Activated CD4-positive, alpha-beta T cell treated with anti-CD3 and anti-CD28 coated beads, Interleukin-2, amount 10 ng/mL, durations not matched to agents 24 days and 14 days (primary cell): ENCODE results near the gene SLC16A1. TPM values are rescaled to one million over a fixed set of nuclear protein-coding genes. Genes with fewer than 3 reads are reported as not detected.
"Not testable (repeated sequence)": the region's sequence is repeated elsewhere in the genome, so short reads cannot be mapped to it uniquely, and the experiment has no call there.

ENCODE experiments used
- DNase-seq: peaks from one replicate; pipeline ENCODE4 v3.0.0; 2022
- H3K27ac Mint-ChIP-seq: one replicate; pipeline ENCODE4 v1.8.0; 2022; ENCODE audit warnings: mild to moderate bottlenecking, mixed read lengths
- H3K27me3 Mint-ChIP-seq: one replicate; pipeline ENCODE4 v1.8.0; 2022; ENCODE audit warnings: mixed read lengths
- H3K36me3 Mint-ChIP-seq: one replicate; pipeline ENCODE4 v1.8.0; 2022; ENCODE audit warnings: low read depth, mild to moderate bottlenecking, mixed read lengths
- H3K4me1 Mint-ChIP-seq: one replicate; pipeline ENCODE4 v1.8.0; 2021; ENCODE audit warnings: mixed read lengths
- H3K4me3 Mint-ChIP-seq: one replicate; pipeline ENCODE4 v1.8.0; 2022; ENCODE audit warnings: mild to moderate bottlenecking, moderate library complexity, mixed read lengths
- H3K9me3 Mint-ChIP-seq: one replicate; pipeline ENCODE4 v1.8.0; 2021; ENCODE audit warnings: mixed read lengths
- intact Hi-C: fragments of 100-400 bp; cut with micrococcal nuclease; formaldehyde crosslinking; loops from one replicate; pipeline ENCODE4 v1.15.1; 2023
- total RNA-seq: library from RNA; stranded (reverse); gene quantifications from 2 replicates; pipeline ENCODE4 v1.2.3, GENCODE V29; 2022

Gene SLC16A1
- total RNA-seq, 1 donor from 2014 or later: 79.7 TPM

GRCh38 chr1:112982853-112983536 lies 27.0 kb upstream of the SLC16A1 start:
- H3K9me3 Mint-ChIP-seq: no peaks in the 10 kb centered on the region
- DNase-seq: no peak
- intact Hi-C loops: no loop called here
- H3K4me1 Mint-ChIP-seq: no peaks in the 10 kb centered on the region
- no peak overlapping the region for H3K27ac Mint-ChIP-seq
- no peak overlapping the region for H3K4me3 Mint-ChIP-seq
- peaks cover 6% of the 10 kb centered on the region for H3K36me3 Mint-ChIP-seq
- no peaks in the 10 kb centered on the region for H3K27me3 Mint-ChIP-seq

- intact Hi-C loops: no loop called here
Measured at GRCh38 chr1:112982328-112982727, 26.3 kb upstream of the SLC16A1 start.

GRCh38 chr1:112981834-112982233 lies 25.8 kb upstream of the SLC16A1 start:
- H3K27ac Mint-ChIP-seq, H3K4me3 Mint-ChIP-seq, DNase-seq, H3K36me3 Mint-ChIP-seq, H3K4me1 Mint-ChIP-seq, intact Hi-C loops, H3K27me3 Mint-ChIP-seq, H3K9me3 Mint-ChIP-seq: not testable (repeated sequence)

More at GRCh38 chr1:112982328-112982727, 26.3 kb upstream of the SLC16A1 start:
- Mint-ChIP-seq H3K27me3 (no peaks in the 10 kb centered on the region), H3K9me3 (no peaks in the 10 kb centered on the region), H3K36me3 (peaks cover 4% of the 10 kb centered on the region), H3K27ac (no peak overlapping the region), H3K4me1 (no peaks in the 10 kb centered on the region), H3K4me3 (no peak overlapping the region)
- no peak for DNase-seq

- Mint-ChIP-seq H3K36me3 (peaks cover 3% of the 10 kb centered on the region), H3K4me1 (no peaks in the 10 kb centered on the region), H3K27me3 (no peaks in the 10 kb centered on the region), H3K27ac (no peak overlapping the region), H3K4me3 (no peak overlapping the region), H3K9me3 (no peaks in the 10 kb centered on the region)
- intact Hi-C loops: no loop called here
- DNase-seq: no peak
Measured at GRCh38 chr1:112981426-112981825, 25.4 kb upstream of the SLC16A1 start.

GRCh38 chr1:112975336-112975735 lies 19.3 kb upstream of the SLC16A1 start:
- H3K9me3 Mint-ChIP-seq: no peaks in the 10 kb centered on the region
- no peaks in the 10 kb centered on the region for H3K4me1 Mint-ChIP-seq
- H3K27ac Mint-ChIP-seq: no peak overlapping the region
- no peak overlapping the region for H3K4me3 Mint-ChIP-seq
- DNase-seq: no peak
- H3K27me3 Mint-ChIP-seq: no peaks in the 10 kb centered on the region
- intact Hi-C loops: no loop called here
- H3K36me3 Mint-ChIP-seq: peaks cover 17% of the 10 kb centered on the region

GRCh38 chr1:112974646-112975045 lies 18.6 kb upstream of the SLC16A1 start:
- DNase-seq: no peak
- Mint-ChIP-seq H3K4me3 (no peak overlapping the region), H3K4me1 (no peaks in the 10 kb centered on the region), H3K27me3 (no peaks in the 10 kb centered on the region), H3K27ac (no peak overlapping the region), H3K9me3 (no peaks in the 10 kb centered on the region), H3K36me3 (peaks cover 20% of the 10 kb centered on the region)
- intact Hi-C loops: loop anchor here (1.0 kb wide), 1 partner anchor 46 kb away; no protein-coding TSS in a partner anchor

GRCh38 chr1:112973788-112974187 lies 17.8 kb upstream of the SLC16A1 start:
- Mint-ChIP-seq H3K27me3 (no peaks in the 10 kb centered on the region), H3K27ac (no peak overlapping the region), H3K4me1 (no peaks in the 10 kb centered on the region), H3K9me3 (no peaks in the 10 kb centered on the region), H3K36me3 (peaks cover 24% of the 10 kb centered on the region), H3K4me3 (no peak overlapping the region)
- no peak for DNase-seq
- intact Hi-C loops: loop anchor here (1.0 kb wide), 1 partner anchor 45 kb away; no protein-coding TSS in a partner anchor

- intact Hi-C loops: no loop called here
- Mint-ChIP-seq H3K36me3 (peaks cover 43% of the 10 kb centered on the region), H3K4me3 (no peak overlapping the region), H3K27me3 (no peaks in the 10 kb centered on the region), H3K4me1 (peaks cover 12% of the 10 kb centered on the region), H3K9me3 (no peaks in the 10 kb centered on the region), H3K27ac (no peak overlapping the region)
- no peak for DNase-seq
Measured at GRCh38 chr1:112971006-112971405, 15.0 kb upstream of the SLC16A1 start.

- H3K27ac Mint-ChIP-seq: no peak overlapping the region
- H3K27me3 Mint-ChIP-seq: no peaks in the 10 kb centered on the region
- H3K9me3 Mint-ChIP-seq: no peaks in the 10 kb centered on the region
- DNase-seq: no peak
- intact Hi-C loops: loop anchor here (5.0 kb wide), 1 partner anchor 783 kb away; no protein-coding TSS in a partner anchor
- no peak overlapping the region for H3K4me3 Mint-ChIP-seq
- H3K4me1 Mint-ChIP-seq: peaks cover 34% of the 10 kb centered on the region
- H3K36me3 Mint-ChIP-seq: peaks cover 73% of the 10 kb centered on the region
Measured at GRCh38 chr1:112964347-112964746, 8.4 kb upstream of the SLC16A1 start.

GRCh38 chr1:112961072-112961471 lies 5.1 kb upstream of the SLC16A1 start:
- DNase-seq: no peak
- no peak overlapping the region for H3K4me3 Mint-ChIP-seq
- H3K27me3 Mint-ChIP-seq: no peaks in the 10 kb centered on the region
- peaks cover 53% of the 10 kb centered on the region for H3K36me3 Mint-ChIP-seq
- intact Hi-C loops: loop anchor here (5.0 kb wide), 1 partner anchor 786 kb away; no protein-coding TSS in a partner anchor
- H3K9me3 Mint-ChIP-seq: no peaks in the 10 kb centered on the region
- peaks cover 29% of the 10 kb centered on the region for H3K4me1 Mint-ChIP-seq
- H3K27ac Mint-ChIP-seq: no peak overlapping the region

GRCh38 chr1:112960384-112960783 lies 4.4 kb upstream of the SLC16A1 start:
- Mint-ChIP-seq H3K27me3 (no peaks in the 10 kb centered on the region), H3K36me3 (peaks cover 49% of the 10 kb centered on the region), H3K27ac (no peak overlapping the region), H3K4me1 (peaks cover 29% of the 10 kb centered on the region), H3K9me3 (no peaks in the 10 kb centered on the region), H3K4me3 (peak overlapping the region; percentile 36)
- DNase-seq: no peak
- intact Hi-C loops: loop anchor here (5.0 kb wide), 1 partner anchor 787 kb away; no protein-coding TSS in a partner anchor

GRCh38 chr1:112958236-112958635 lies 2.2 kb upstream of the SLC16A1 start:
- intact Hi-C loops: loop anchor here (5.0 to 10.0 kb wide), 5 partner anchors 241 to 1799 kb away; partner anchors contain the start of genes CSDE1, MAGI3, PPM1J and RSBN1
- Mint-ChIP-seq H3K4me3 (peak overlapping the region; percentile 88), H3K4me1 (peaks cover 48% of the 10 kb centered on the region), H3K36me3 (peaks cover 49% of the 10 kb centered on the region)
- H3K27me3 Mint-ChIP-seq, H3K9me3 Mint-ChIP-seq, DNase-seq, H3K27ac Mint-ChIP-seq: not testable (repeated sequence)

GRCh38 chr1:112957133-112957812 lies 1.3 kb upstream of the SLC16A1 start:
- Mint-ChIP-seq H3K4me3 (peak overlapping the region; percentile 88), H3K27ac (peak overlapping the region; percentile 100), H3K9me3 (no peaks in the 10 kb centered on the region), H3K27me3 (no peaks in the 10 kb centered on the region), H3K4me1 (peaks cover 45% of the 10 kb centered on the region), H3K36me3 (peaks cover 44% of the 10 kb centered on the region)
- intact Hi-C loops: loop anchor here (1.0 to 10.0 kb wide), 11 partner anchors 53 to 1800 kb away; partner anchors contain the start of genes CAPZA1, CSDE1, CTTNBP2NL and LRIG2
- peak; percentile 84 for DNase-seq

GRCh38 chr1:112956544-112957132 lies 642 bp upstream of the SLC16A1 start:
- Mint-ChIP-seq H3K4me1 (peaks cover 50% of the 10 kb centered on the region), H3K4me3 (peak overlapping the region; percentile 88), H3K36me3 (peaks cover 43% of the 10 kb centered on the region), H3K27me3 (no peaks in the 10 kb centered on the region), H3K27ac (peak overlapping the region; percentile 100), H3K9me3 (no peaks in the 10 kb centered on the region)
- DNase-seq: peak; percentile 85
- intact Hi-C loops: loop anchor here (1.0 to 10.0 kb wide), 11 partner anchors 52 to 1801 kb away; partner anchors contain the start of genes CAPZA1, CSDE1, CTTNBP2NL and LRIG2
